Activated T-helper 1 cell treated with Interleukin-2 at 50 U/mL for 16 hours (primary cell): ENCODE data around the gene DCHS2.

ENCODE experiments used
- DNase-seq: peaks from one replicate; pipeline ENCODE4 v3.0.0-alpha.2; 2020; ENCODE audit warnings: low read depth

The DCHS2 gene

DNA sequence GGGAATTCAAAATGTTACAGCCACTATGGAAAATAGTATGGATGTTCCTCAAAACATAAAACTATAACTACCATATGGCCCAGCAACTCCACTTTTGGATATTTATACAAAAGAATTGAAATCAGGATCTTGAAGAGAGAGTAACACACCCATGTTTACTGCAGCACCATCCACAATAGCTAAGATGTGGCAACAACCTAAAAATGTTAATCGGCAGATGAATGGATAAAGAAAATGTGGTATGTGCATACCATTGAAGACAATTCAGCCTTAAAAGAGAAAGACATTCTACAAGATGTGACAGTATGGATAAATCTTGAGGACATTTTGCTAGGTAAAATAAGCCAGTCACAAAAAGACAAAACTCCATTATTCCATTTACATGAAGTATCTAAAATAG lies 171.9 kb downstream of the DCHS2 start:
- no peak for DNase-seq

DNA sequence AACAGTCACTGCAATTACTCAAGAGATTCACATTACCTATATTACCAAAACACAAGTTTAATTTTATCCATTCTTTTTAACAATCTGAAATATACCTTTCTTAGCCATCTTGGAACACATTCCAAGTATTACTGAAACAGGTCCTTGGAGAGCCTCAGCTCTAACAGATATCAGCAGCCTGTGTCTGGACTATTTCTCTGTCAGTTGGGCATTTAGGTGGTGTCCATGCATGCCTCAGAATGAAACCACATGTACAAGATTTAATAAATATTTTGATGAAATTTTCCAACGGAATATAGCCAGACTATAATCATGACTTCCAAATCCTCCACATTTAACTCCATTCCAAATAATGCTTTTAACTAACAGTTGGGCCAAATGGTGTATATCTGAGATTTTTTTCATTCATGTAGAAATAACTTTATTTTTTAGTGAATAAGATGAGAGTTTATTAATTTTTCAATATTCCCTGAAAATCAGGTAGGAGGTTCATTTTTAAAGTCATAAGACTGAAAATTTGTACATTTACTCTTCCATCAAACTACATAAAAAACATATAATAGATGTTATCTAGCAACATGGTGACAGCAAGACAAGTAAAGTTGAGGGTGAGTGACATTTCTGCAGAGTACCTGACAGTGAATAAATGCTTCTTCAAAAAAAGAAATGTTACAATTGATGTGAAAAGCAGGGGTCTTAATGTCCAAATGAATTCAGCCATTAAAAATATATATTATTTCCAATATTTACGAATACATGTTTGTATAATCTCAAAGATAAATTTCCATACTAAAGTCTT lies 174.2 kb downstream of the DCHS2 start:
- DNase-seq = no peak

DNA sequence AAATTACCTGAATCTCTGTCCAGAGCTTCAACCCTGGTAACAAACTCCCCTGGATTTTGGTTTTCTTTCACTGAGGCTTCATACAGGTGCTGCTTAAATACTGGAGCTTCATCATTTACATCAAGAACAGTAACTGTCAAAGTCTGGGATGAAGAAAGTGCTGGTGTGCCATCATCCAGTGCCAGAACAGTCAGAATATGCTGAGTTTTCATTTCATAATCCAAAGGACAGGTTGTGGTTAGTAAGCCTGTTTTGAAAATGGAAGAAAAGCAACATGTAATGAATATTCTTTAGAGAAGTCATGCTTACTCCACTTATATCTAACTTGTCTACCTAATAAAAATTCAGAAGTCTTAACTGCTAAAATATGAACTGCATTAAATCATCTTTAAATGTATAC lies 175.9 kb downstream of the DCHS2 start:
- DNase-seq = no peak

DNA sequence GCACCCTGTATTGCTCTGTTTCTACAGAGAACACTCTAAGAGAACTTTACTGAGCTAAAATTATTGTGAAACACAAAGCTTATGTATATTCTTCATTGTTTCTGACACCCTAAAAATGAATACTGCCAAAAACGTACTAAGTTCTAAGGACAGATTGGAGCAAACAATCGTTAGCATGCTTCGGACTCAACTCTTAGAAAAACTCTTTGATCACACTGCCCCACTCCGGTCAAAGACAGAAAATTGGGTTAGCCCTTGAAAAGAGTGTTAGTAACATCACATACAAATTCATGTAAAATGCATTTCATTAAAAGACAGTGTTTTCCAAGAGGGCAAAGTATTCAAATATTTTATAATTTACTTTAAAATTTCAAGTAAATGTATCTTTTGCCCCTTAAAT lies 177.4 kb downstream of the DCHS2 start:
- no peak for DNase-seq

DNA sequence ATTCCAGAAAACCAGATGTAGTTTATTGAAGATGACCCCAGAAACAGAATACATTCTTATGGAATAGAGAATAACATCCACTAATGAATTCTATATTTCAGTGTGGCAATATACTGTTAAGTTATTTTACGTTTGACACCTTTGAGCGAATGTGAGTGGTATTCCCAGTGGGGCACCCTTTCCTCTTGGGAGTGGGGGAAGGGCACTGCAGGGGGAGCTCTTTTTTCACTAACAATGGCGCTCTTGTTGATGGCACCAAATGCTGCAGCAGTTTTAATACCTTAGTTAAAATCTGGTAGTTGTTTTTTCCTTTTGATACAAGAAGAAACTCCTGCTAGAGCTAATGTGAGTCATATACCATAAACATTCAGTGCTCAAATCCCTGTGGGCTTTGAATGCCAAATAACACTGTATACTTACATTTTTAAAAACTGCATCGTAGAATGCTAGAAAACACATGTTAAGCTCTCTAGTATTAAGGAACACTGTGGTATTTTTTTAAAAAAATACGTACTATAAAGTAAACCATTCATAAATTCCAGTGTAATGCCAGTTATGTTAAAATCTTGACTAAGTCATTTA lies 178.5 kb downstream of the DCHS2 start:
- no peak for DNase-seq

DNA sequence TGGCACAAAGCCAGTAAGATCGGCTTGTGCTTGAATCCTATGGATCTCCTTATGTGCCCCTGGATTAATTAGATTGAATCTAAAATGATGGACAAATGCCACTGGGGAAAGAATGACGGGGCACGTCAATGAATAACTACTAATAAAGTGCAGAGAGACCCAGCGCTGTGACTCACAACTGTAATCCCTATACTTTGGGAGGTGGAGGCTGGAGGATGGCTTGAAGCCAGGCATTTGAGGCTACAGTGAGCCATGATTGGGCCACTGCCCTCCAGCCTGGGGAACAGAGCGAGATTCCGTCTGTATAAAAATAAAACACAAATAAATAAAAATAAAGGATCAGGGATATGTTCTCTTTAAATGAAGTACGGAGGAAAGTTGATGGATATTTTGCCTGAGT lies 179.4 kb downstream of the DCHS2 start:
- DNase-seq = no peak

DNA sequence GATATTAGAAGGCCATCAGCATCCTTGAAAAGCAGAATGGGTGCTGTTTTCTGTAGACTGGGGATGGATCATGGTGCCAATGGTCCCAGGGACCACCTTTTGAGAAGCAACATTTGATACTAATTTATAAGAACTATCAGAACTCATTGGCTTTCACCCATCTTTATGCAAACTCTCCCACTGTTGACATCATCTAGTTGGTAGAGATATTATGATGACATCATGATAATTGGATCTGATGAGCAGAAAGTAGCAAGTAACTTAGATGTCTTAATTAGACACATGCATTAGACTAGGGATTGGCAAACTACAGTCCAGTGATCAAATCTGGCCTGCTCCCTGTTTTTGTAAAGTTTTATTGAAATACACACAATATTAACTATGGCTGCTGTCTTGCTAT lies 181.0 kb downstream of the DCHS2 start:
- no peak for DNase-seq

DNA sequence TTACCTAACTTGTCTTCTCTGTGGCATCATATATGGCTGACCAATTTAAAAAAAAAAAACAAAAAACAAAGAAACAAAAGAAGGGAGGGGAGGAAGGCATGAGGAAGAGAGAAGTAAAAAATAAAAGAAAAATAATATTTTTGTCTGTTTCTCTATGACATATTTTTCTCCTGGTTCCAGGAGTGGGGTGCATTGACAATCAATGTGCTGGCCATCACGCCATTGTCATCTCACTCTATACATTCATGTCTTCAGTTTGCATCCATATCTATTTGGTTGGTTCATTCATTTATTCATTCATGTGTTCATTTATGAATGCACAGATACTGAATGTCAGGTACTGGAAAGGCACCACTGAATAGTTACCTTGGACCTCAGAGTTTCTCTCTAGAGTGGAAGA lies 183.4 kb downstream of the DCHS2 start:
- DNase-seq = no peak

DNA sequence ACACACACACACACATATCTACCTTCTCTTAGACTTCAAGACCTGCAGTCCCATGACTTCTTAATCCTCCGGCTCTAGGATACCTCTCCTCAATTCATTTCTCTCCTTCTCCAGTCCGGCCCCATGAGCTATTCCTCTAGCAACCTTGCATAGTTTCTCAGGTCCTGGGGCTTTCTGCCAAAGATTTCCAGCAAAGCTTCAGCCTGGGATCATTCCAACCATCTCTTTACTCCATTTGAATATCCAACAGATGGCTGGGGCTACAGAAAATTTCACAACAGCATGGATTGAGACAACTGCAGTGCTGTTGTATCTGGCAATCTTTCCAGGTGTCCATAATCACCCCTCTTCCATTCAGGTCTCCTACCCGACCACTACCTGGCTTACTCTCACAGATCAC lies 184.1 kb downstream of the DCHS2 start:
- DNase-seq = no peak

DNA sequence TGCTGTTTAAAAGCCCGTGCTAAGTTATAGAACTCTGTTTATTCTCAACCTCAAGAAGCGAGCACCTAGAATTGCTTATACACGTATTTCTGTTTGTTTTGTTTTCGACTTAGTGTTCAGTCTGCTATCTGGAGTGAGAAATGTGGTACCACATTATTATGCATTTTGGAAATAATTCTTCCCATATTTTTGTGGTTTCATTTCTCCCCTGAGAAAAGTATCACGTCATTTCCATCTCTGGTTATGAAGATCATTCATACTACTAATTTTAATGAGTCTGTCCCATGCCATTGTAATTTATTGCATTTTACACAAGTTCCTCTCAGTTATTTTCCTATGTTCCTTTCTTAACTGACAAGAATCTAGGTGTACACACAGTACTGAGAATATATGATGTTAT lies 186.0 kb downstream of the DCHS2 start:
- DNase-seq = no peak

DNA sequence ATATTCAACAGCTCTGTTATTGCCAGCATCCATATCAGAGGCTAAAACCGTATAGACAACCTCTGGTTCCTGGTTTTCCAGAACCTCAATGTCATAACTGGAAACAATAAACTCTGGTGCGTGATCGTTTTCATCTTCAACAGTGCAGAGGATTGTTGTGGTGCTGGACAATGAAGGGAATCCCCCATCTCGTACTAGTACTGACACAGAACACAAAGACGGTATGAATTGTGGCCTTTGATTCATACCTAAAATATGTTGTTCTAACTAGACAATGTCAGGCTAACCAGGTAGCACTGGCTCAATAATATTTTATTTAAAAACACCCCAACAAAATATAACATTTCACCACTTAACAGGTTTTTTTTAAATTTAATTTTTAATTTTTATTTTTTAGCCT lies 186.9 kb downstream of the DCHS2 start:
- no peak for DNase-seq

DNA sequence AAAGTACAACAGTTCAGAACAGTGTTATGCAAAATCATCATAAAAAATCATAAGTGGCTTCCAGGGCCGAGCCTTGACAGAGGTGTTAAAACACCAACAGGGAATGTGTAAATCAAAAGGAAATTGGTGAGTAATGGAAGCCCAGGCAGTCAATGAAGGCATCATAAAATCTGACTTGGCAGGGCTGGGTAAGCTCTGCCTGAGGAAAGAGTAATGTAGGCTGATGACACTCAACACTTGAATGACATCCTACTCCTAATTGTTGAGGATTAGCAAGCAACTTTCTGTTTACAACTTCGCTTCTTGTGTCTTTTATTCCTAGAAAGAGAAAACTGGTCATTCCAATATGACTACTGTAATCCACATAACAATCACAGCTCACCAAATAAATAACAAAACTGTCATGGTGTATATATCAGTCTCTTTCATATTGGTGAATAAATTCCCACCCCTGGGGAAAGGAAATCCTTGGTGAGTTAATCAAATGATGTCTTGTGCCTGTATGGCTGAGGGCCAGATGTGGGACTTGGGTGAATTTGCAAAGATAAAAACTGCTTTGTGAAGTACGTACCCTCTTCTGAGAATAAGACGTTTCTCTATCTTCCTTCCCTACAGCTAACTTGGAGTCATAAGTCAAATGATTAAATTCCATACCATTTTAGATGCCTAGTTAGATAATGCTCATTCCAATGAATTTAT lies 196.8 kb downstream of the DCHS2 start:
- DNase-seq = no peak

DNA sequence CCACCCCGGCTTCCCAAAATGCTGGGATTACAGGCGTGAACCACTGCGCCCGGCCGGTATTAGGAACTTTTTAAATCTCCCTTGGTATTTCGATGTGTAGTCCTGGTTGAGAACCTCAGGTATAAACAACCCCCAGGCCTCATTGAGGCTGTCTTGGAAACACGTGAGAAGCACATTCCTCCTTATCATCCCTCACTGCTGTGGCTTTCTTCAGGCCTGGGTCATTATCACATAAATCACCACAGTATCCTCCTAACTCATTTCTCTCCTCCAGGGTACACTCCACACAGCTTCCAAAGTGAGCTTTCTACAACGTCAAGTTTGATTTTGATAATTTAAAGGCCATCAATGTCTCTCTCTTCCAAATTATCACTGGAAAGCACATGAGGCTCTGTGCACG lies 198.2 kb downstream of the DCHS2 start:
- DNase-seq = no peak

DNA sequence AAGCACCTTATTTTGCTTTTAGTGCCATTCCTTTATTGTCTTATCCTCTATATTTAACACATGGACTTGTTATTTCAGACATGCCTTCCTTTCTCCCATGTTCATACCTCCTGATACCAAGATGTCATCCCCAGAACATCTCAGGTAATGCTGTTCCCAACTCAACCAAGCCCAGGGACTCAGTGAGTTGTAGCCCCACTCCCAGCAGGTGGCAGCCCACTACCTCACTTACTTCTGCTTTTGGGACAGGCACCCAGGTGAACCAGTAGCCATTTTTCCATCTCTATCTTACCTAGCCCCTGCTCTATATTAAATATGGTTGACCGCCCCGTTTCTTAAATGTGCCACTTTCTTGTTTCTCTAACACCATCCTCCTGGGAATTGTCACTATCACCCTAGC lies 199.0 kb downstream of the DCHS2 start:
- DNase-seq = no peak

DNA sequence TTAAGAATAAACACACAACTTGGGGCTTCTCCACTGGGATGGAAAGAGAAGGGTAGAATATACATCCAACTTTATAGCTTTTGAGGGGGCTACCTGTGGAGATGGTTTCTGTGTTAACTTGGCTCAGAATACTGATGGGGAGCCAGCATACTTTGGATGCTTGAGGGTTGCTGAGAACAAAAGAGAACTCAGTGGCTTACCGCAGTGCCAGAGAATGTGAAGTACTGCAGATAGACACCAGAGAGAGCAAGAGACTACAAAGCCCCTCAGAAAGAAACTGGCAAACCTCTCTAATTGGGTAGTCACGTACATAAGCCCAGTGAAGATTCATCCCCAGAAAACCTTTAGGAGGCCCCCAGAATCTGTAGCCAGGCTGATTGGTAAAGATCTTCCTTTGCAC lies 214.4 kb downstream of the DCHS2 start:
- no peak for DNase-seq

DNA sequence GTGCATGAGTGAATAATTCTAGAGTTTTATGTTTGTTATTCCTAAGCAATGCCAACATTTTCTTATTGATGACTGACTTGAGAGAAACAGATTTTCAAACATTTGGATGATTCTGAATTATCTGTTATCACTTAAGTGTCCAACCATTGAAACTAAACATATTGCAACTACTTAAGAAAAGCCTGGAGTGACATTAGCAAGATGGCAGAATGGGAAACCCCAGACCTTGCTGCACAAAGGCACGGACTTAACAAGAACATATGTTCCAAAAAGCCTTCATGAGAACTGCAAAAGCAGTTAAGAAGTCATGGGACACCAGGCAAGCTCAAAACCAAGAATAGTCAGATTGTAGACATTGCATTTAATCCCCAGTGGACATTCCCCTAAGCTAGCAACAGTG lies 215.1 kb downstream of the DCHS2 start:
- no peak for DNase-seq

DNA sequence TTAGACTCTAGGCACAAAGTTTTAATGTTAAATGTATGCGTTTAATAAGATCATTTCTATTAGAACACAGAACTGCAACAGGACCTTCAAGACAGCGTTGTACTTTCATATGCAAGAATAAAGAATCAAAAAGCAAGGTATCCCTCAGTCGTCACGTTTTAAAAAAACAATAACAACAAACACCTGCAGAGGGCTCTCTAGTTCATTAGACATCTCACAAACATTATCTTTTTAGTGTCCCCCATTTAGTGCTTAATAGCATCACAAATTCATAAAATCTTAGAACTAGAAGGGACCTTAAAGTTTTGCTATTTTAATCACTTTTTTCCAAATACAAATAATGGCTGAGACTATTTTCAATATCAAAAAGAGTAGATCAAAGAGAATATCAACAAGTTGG lies 236.6 kb downstream of the DCHS2 start:
- DNase-seq = no peak

DNA sequence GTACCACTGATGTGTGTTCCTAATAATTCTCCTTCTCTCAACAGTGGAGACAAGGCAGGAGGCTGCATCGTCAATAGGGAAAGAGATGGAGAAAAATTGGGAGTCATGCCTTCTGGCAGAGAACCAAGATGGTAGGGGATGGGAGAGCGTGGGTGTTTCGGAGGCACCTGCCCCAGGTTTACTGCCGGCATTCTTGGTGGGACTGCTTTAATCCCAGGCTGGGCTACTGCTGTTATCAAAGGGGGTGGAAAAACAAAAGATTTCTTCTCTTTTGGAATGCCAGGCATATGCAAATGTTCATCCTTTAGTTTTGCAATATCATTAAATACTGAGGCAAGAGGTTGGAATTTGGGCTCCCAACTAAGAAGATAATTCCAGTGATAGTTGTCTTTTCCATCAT lies 257.0 kb downstream of the DCHS2 start:
- DNase-seq = no peak

DNA sequence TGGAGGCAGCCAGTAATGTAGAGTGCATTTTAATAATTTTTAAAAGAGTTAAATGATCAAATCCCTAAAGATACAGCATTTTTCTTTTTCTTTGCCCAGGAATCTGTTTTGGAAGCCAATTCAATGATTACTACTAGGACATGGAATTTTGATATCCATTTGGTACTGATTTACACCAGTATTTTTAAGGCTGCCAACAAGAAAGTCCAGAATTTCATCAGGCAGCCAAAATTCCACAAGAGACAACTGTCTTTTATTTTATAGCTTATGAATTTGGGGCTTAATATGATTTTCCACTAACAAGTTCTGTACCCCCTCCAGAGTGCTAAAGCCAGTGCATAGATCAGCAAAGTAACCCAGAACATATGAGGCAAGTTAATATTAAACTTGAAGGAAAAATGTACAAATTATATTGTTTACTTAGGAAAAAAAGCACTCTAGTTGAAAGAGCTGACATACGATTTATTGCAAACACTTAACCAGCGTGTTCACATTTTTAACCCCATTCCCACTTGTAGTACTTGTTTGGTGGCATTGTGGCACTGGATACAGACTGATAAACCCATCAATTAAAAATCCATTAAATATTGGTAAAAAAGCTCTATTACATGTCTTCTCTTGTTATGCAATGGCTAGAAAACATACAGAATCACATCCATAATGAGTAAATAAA lies 259.7 kb downstream of the DCHS2 start:
- no peak for DNase-seq

DNA sequence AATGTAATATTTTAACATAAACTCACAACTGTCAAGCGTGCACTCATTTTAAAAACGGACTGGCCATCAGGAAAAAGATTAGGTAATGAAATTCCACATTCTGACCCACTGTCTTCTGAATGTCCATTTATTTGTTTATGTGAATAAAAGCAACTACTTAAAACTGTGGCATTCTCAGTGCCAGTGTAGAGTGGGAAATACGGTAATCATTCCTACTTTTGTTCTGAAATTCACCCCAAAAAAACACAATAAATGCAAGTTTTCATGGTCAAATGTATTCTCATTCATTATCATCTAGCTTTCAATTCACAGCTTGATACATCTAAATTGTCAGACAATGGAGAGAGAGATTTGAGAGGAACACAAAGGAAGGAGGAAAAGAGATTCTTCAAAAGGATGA lies 260.9 kb downstream of the DCHS2 start:
- DNase-seq = no peak

DNA sequence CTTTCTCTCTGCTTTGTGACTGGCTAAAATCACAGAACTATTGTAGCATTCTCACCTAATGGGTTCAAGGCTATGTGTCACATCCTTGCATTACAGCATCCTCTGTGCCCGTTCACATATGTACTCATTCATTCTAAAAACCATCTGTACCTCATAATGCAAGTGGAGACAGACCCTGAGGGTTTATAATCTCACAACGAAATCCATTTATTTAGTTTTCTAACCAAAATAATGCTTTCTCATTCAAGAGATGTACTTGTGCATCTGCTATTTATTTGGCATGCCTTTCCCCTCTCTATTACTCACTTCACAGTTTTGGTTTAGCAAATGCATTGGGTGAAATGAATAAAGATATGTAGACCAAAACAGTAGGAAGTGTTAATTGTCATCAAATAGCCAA lies 261.5 kb downstream of the DCHS2 start:
- DNase-seq = no peak

DNA sequence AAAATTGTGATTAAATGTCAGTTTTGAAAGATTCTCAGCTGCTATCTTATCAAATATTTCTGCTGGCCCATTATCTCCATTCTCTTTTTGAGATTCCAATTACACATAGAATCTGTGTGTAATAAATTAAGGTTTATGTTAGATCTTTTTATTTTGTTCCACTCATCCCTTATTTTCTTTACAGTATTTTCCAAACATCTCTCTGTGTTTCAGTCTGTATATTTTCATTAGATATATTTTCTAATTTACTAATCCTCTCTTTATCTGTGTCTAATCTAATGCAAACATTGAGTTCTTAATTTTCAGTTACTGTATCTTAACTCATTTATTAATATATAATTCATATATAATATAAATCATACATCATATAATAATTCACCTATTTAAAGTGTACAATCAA lies 268.7 kb downstream of the DCHS2 start:
- DNase-seq = no peak

DNA sequence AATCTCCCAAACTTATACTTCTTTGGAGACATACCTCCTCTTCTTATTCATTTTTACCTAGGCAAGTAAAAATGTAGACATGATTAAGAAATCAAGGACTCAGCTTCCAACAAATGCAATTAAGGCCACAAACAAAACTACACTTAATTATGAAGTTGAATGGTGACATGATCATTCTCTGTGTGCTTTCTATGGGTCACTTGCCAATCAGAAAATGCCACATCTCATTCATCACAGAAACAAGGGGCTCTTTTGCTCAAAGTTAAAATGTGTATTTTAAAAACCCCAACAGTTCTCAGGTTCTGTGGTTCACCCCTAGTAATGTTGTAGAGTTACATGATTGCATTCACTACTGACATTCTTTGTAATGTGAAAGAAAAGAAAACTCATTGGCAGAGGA lies 273.5 kb downstream of the DCHS2 start:
- no peak for DNase-seq
